Lung (tissue), 12 donors: ENCODE data around the gene CCNJ. TPM values are rescaled to one million over a fixed set of nuclear protein-coding genes. Genes with fewer than 3 reads are reported as not detected.

Source experiments
- ATAC-seq: fragments of 200-7000 bp; cut with Tn5 transposase; one replicate; pipeline ENCODE4 v1.9.1; 2020; ENCODE audit warnings: moderate number of reproducible peaks; ENCODE audit not compliant: insufficient read depth, low FRiP score
- DNase-seq, 3 donors: peaks; one replicate each; pipeline ENCODE4 v3.0.0-alpha.2; 2013 to 2017
- H3K27ac ChIP-seq, 2 donors: one replicate each; pipeline ENCODE4 v1.5.1; 2013; ENCODE audit warnings: mild to moderate bottlenecking in 2 of 2, moderate library complexity in 2 of 2, control low read depth in 1 of 2, inconsistent platforms in 1 of 2, low read depth in 1 of 2, low read length in 1 of 2
- H3K27me3 ChIP-seq, 3 donors: one replicate each; pipeline ENCODE4 v1.5.1; 2013; ENCODE audit warnings: low read length in 2 of 3; ENCODE audit not compliant: control insufficient read depth in 3 of 3, insufficient read depth in 3 of 3
- H3K36me3 ChIP-seq, 4 donors: one replicate each; pipeline ENCODE4 v1.5.1; 2013; ENCODE audit warnings: low read length in 4 of 4, mild to moderate bottlenecking in 1 of 4, moderate library complexity in 1 of 4; ENCODE audit not compliant: control insufficient read depth in 4 of 4, insufficient read depth in 4 of 4
- H3K4me1 ChIP-seq, 5 donors: one replicate each; pipeline ENCODE4 v1.5.1; 2013; ENCODE audit warnings: low read length in 5 of 5, mild to moderate bottlenecking in 2 of 5, moderate library complexity in 1 of 5; ENCODE audit not compliant: control insufficient read depth in 5 of 5, insufficient read depth in 5 of 5
- H3K4me3 ChIP-seq: one replicate; pipeline ENCODE4 v1.5.1; 2013; ENCODE audit warnings: mild to moderate bottlenecking, control low read depth, moderate library complexity
- H3K9ac ChIP-seq, 2 donors: one replicate each; pipeline ENCODE4 v1.5.1; 2013; ENCODE audit warnings: low read length in 2 of 2, control low read depth in 1 of 2; ENCODE audit not compliant: insufficient read depth in 1 of 2
- H3K9me3 ChIP-seq, 4 donors: one replicate each; pipeline ENCODE4 v1.5.1; 2013; ENCODE audit warnings: low read length in 3 of 4, mild to moderate bottlenecking in 1 of 4, moderate library complexity in 1 of 4; ENCODE audit not compliant: control insufficient read depth in 4 of 4, insufficient read depth in 3 of 4
- WGBS, 2 donors: extraction: QIAGEN DNeasy Blood & Tissue Kit; methylation state at CpG; one replicate each; pipeline ENCODE4 v1.1.7; 2013; 5-methylcytosine and 5-hydroxymethylcytosine counted together
- polyA plus RNA-seq, 2 donors: library from polyadenylated mRNA; stranded (reverse); fragments of 200-250 nt; gene quantifications; one replicate each; pipeline ENCODE4 v1.2.1, GENCODE V29; 2013
- total RNA-seq, 2 donors: library from RNA; depleted of rRNA in 1 of 2; stranded (reverse); fragments of >200 nt in 1 of 2; gene quantifications; one replicate each; pipeline ENCODE4 v1.2.1, GENCODE V29; 2014 to 2021
- TF ChIP-seq, protein P1 (sequence below): IDR thresholded peaks from 2 replicates; pipeline ENCODE4 v1.5.1; 2012; ENCODE audit warnings: mild to moderate bottlenecking; ENCODE audit errors: control extremely low read depth, extremely low read depth
- donor health status: control.
- donor health status: control.
- donor health status: Bipolar disorder and iron deficiency.
- donor health status: healthy.
- donor health status: DM: yes; HTN: yes; CAD: no.

The CCNJ gene
- total and polyA plus RNA-seq, 4 donors = 2.4 to 9.0 (median 5.8) TPM

DNA sequence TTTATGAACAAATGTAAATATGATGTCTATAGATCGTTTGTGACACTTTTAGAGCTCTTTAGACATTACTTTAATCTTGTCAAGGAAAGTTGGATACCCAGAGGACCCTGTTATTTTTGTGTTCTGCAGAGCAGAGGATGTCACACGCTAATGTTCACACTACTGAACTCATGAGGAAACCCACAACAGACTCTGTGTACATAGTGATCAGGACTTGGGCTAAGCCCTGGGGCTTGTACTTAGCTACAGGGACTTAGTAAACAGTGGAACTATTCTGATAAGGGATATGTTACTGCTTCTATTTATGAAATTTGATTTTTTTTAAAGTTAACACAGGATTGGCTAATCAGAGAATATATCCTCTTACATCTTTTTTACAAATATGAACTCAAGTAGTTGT, 50.6 kb downstream of the CCNJ start:
- peaks cover 0 to 2% (median 0%) of the 10 kb centered on the region in 4 donors for H3K36me3 ChIP-seq
- no peak overlapping the region for H3K4me3 ChIP-seq
- no peak for ATAC-seq
- H3K4me1 ChIP-seq = no peaks in the 10 kb centered on the region
- DNase-seq = no peak
- H3K9ac ChIP-seq = no peak overlapping the region
- no peak overlapping the region for H3K27ac ChIP-seq
- TF ChIP-seq, protein P1, sequence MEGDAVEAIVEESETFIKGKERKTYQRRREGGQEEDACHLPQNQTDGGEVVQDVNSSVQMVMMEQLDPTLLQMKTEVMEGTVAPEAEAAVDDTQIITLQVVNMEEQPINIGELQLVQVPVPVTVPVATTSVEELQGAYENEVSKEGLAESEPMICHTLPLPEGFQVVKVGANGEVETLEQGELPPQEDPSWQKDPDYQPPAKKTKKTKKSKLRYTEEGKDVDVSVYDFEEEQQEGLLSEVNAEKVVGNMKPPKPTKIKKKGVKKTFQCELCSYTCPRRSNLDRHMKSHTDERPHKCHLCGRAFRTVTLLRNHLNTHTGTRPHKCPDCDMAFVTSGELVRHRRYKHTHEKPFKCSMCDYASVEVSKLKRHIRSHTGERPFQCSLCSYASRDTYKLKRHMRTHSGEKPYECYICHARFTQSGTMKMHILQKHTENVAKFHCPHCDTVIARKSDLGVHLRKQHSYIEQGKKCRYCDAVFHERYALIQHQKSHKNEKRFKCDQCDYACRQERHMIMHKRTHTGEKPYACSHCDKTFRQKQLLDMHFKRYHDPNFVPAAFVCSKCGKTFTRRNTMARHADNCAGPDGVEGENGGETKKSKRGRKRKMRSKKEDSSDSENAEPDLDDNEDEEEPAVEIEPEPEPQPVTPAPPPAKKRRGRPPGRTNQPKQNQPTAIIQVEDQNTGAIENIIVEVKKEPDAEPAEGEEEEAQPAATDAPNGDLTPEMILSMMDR = no peak
- 55 to 77% methylated on average over 2 of the region's 2 CpGs for WGBS, 2 donors
- peaks cover 9 to 58% (median 44%) of the 10 kb centered on the region in 3 donors for H3K27me3 ChIP-seq
- peaks cover 0 to 17% (median 3%) of the 10 kb centered on the region in 4 donors for H3K9me3 ChIP-seq

DNA sequence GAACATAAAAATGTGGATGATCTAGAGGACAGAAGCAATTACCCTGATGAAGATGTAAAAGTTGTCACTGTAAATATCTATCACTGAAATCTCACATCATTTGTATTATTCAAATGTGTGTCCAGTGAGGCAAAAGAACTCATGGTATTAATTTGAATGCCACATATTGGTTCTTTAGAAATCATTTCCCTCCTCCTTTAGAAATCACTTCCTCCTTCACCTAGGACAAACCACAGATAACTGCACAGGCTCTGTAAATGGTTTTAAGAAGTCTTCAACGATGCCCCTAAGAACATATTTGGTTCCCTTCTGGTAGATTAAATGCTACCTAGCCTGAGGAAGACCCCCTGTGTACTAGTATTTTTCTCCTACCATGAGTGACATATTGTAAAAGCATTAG, 53.6 kb downstream of the CCNJ start:
- no peak for ATAC-seq
- 37 to 55% methylated on average over 1 of the region's 1 CpG for WGBS, 2 donors

DNA sequence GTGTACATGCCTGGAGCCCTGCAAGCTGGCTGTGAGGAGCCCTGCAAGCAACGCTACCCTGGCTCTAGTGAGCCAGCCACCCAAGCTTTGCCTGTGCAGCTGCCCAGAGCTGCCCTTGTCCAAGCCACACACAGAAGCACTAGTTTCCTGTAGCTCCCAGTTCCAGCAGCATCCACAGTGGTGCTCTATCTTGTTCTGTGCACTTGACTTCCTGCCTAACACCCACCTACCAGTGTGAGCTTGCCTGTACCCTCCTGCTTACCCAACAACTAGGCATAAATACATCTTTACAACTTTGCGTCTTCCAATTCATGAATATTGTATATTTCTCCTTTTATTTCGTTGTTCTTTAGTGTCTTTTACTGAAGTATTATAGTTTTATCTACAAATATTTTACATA, 54.5 kb downstream of the CCNJ start:
- 86 to 99% methylated on average over 3 of the region's 3 CpGs for WGBS, 2 donors
- no peaks in the 10 kb centered on the region for H3K36me3 ChIP-seq
- no peak for DNase-seq

More for the DNA sequence above, 53.6 kb downstream of the CCNJ start:
- H3K4me3 ChIP-seq = no peak overlapping the region
- H3K27ac ChIP-seq = no peak overlapping the region
- DNase-seq = no peak
- H3K9ac ChIP-seq = no peak overlapping the region
- TF ChIP-seq, protein P1 = no peak
- peaks cover 9 to 73% (median 58%) of the 10 kb centered on the region in 3 donors for H3K27me3 ChIP-seq
- H3K9me3 ChIP-seq = peaks cover 0 to 11% (median 0%) of the 10 kb centered on the region in 4 donors
- no peaks in the 10 kb centered on the region for H3K36me3 ChIP-seq
- no peaks in the 10 kb centered on the region for H3K4me1 ChIP-seq

More for the DNA sequence above, 54.5 kb downstream of the CCNJ start:
- no peak for ATAC-seq
- TF ChIP-seq, protein P1 = no peak
- Histone ChIP-seq H3K4me3 (no peak overlapping the region), H3K9ac (no peak overlapping the region), H3K4me1 (no peaks in the 10 kb centered on the region), H3K9me3 (peaks cover 0 to 6% (median 0%) of the 10 kb centered on the region in 4 donors), H3K27ac (no peak overlapping the region), H3K27me3 (peaks cover 6 to 71% (median 52%) of the 10 kb centered on the region in 3 donors)
